Stimulated activated CD8-positive, alpha-beta memory T cell treated with anti-CD3 and anti-CD28 coated beads, Interleukin-15, amount 100 ng/mL, for 48 hours (primary cell): Measurements from ENCODE around the gene THOC2.
"Not testable (repeated sequence)": the region's sequence is repeated elsewhere in the genome, so short reads cannot be mapped to it uniquely, and the experiment has no call there.

Experiments
- DNase-seq, 2 donors: peaks; one replicate each; pipeline ENCODE4 v3.0.0-alpha.2; 2020; ENCODE audit warnings: low read depth in 2 of 2

THOC2 gene

GRCh38 chrX:123732670-123733363, at the start of gene THOC2:
Gene THOC2, minus strand, starts transcription at chrX:123733052. Its CDS starts 30 bp downstream, at chrX:123733022.
- DNase-seq: peak; percentile 63 to 67

- DNase-seq: not testable (repeated sequence)
These were observed 48.9 kb upstream of the THOC2 start for GRCh38 chrX:123781786-123782185.

GRCh38 chrX:123779908-123780396, 47.1 kb upstream of the THOC2 start:
- no peak for DNase-seq

GRCh38 chrX:123773258-123773988, 40.6 kb upstream of the THOC2 start:
- no peak for DNase-seq

DNA sequence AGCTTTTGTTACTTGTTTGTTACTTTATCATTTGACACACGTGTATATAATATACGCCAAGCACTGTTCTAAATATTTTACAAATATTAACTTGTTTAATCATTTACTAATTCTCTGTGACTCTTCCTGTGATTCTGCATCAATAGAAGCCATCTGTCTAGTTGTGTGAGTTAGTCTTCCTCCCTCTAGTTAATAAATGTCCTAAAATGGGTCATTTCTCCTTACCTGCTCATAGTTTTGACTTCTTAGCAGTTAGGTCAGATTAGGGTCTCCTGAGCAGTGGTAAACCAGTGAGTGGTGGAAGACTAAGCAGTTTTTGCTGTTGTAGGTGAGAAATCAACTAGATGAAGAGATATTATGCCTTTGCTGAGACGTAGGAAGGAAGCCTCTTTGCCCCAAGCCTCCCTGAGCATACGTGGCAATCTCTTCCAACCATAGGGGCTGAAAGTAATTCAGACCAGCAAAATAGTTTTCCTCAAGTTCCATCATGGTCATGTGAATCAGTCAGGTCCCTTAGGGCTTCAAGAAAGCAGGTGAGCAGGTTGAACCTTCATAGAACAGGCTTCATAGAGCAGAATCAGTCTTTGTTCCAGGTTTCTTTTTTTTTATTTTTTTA, 38.7 kb upstream of the THOC2 start:
- no peak for DNase-seq

DNA sequence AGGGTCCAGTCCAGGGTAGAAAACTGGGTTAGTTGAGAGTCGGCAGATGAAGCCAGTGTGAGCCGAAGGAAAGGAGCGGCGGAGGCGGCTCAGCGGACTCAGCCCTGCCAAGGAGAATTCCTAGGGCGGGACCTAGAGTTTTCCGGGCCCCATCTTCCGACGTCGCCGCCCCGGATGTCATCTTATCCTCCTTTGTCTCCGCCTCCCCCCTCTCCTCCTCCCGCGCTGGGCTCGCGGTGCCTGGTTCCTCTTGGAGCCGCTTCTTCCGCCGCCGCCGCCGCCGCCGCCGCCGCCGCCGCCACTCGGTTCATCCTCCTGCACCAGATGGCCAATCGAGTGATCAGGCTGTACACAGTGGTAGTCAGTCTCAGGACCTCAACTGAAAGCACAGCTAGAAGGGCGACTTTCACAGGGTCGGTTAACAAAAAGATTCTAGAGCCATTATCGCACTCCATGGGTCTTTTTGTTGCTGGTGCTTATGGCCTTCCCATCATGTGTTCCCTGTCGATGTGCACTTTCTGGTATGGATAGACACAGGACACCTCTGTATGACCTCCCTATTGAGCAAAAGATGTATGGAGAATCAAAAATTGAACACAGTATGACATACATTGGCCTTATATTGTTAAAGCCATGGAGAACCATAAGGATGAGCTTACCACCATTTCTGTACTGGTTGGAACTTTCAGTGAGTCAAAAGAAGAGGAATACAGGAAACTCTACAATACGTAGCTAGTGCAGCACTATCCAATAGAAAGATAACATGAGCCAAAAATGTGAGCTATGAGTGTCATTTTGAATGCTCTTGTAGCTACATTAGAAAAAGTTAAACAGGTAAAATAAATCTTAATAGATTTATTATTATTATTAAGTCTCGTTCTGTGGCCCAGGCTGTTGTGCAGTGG, 32.4 kb upstream of the THOC2 start:
- peak; percentile 43 to 61 for DNase-seq

- not testable (repeated sequence) for DNase-seq
These were observed 27.0 kb upstream of the THOC2 start for GRCh38 chrX:123759849-123760248.

GRCh38 chrX:123757794-123758193, 24.9 kb upstream of the THOC2 start:
- not testable (repeated sequence) for DNase-seq

DNA sequence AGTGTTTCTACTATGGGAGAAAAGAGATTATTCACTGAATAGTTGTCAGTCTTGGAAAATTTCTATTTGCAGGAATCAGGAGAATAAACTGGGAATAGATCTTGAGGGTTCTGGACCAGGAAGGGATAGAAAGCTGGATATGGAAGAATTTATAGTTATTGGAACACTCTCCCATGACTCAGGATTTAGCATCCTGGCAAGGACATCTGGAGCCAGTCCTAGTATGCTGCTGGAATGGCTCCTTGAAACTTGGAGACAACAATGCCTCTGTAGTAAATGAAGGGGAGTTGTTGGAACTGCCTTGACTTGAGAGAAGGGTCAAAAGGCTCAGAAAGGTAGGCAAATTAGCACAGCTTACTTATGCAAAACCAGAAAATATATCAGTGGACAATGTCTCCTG, 23.5 kb upstream of the THOC2 start:
- DNase-seq: no peak

- DNase-seq: no peak
These were observed 22.3 kb upstream of the THOC2 start for GRCh38 chrX:123755107-123755506.

DNA sequence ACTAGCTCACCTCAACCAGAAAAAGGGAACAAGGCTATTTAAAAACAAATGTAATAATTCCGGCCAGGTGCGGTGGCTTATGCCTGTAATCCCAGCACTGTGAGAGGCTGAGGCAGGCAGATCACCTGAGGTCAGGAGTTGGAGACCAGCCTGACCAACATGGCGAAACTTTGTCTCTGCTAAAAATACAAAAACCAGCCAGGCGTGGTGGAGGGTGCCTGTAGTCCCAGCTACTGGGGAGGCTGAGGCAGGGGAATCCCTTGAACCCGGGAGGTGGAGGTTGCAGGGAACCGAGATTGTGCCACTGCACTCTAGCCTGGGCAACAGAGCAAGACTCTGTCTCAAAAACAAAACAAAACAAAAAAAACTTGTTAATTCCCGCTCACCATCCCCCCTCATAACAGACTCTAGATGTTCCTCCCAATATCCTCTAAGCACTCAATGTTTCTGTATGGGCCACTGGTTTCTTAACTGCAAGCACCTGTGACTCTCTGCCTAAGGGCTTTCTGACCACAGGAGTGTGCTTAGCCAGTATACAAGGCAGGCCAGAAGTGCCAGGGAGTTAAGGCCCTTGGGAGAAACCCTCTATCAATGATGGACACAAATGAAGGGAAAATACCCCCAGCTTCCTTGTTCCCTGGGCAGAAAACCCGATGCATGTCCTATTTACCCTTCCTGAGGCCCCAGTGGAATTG, 21.0 kb upstream of the THOC2 start:
- DNase-seq: no peak

GRCh38 chrX:123749643-123750042, 16.8 kb upstream of the THOC2 start:
- no peak for DNase-seq

DNA sequence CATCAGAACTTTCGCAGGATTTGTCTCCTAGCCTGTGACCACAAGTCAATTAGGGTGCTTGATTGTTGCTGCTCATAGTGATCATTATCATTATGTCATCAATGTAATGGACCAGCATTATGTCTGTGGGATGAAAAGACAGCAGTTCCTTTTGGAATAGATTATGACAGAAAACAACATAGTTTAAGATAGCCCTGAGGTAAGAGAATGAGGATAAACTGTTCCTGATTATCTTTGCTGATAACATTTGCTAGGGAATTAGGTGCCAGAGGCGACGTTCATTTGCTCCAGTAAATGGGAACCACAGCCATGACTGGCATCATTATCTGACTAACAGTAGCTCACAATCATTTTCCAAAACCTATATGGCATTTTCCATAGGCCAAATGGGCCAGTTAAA, 12.7 kb upstream of the THOC2 start:
- DNase-seq: no peak

DNA sequence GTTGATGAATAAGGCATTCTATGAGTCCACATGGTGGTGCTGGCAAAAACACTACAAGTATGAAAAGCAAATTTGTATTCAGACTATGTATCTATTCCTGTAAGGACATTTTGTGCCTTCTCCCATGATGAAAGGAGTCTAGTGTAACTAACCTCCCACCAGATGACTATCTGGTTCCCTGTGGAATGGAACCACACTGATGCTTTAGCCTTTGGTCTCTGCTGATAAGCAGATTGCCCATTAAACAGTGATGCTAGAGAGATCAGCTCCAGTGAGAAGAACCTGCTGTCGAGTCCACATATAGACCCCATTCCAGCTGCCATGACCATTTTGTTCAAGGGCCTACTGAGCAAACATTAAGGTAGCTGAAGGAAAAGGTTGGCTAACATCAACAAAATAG, 10.5 kb upstream of the THOC2 start:
- no peak for DNase-seq

GRCh38 chrX:123742440-123742839, 9.6 kb upstream of the THOC2 start:
- DNase-seq: no peak

GRCh38 chrX:123740536-123740935, 7.7 kb upstream of the THOC2 start:
- no peak for DNase-seq

DNA sequence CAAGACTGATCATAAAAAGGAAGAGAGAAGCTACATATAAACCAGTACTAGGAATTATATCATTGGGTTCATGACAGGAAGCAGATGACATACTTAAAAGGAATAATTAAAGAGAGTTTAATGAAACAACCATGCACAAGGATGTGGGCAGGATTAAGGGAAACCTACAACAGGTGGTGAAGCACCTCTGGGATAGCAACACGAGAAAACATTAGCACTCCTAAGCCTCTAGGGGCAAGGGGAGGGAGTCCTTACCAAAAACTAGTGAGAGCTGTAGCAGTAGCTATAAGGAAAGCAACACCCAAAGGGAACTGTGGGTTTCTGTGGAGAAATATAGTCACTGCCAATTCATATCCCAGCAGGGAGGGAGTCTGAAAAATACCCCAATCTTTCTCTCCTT, 7.2 kb upstream of the THOC2 start:
- DNase-seq: no peak

- no peak for DNase-seq
These were observed 6.6 kb upstream of the THOC2 start for GRCh38 chrX:123739474-123739873.

- DNase-seq: no peak
These were observed 5.6 kb upstream of the THOC2 start for GRCh38 chrX:123738378-123738940.

GRCh38 chrX:123736333-123736921, 3.6 kb upstream of the THOC2 start:
- no peak for DNase-seq
